Measurements from ENCODE around the gene TXNRD1.

DNA sequence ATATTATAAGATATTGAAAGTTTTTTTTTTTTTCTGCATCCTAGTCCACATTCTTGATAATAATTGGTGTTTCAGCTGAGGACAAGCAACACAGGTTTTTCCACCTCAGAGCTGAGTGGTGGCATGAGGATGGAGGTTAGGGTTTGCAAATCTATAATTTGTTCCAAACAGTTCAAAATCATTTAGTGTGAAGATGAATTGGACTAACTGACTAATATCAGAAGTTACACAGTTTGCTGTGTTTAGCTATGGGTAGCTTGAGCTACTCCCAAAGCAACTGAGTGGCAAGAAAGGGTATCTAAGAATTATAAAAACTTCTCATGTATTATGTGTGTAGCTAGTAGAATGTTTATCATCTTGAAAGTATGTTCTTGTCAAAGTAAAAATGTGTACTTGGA, 105.0 kb downstream of the TXNRD1 start:
- TF ChIP-seq, protein P1, sequence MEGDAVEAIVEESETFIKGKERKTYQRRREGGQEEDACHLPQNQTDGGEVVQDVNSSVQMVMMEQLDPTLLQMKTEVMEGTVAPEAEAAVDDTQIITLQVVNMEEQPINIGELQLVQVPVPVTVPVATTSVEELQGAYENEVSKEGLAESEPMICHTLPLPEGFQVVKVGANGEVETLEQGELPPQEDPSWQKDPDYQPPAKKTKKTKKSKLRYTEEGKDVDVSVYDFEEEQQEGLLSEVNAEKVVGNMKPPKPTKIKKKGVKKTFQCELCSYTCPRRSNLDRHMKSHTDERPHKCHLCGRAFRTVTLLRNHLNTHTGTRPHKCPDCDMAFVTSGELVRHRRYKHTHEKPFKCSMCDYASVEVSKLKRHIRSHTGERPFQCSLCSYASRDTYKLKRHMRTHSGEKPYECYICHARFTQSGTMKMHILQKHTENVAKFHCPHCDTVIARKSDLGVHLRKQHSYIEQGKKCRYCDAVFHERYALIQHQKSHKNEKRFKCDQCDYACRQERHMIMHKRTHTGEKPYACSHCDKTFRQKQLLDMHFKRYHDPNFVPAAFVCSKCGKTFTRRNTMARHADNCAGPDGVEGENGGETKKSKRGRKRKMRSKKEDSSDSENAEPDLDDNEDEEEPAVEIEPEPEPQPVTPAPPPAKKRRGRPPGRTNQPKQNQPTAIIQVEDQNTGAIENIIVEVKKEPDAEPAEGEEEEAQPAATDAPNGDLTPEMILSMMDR (IDR thresholded peaks at IDR 0.05; ENCODE audit: insufficient read depth, low read depth, low read length): no peak
- no peak for TF ChIP-seq EZH2 (IDR thresholded peaks at IDR 0.05; ENCODE audit: insufficient read depth, low read length)

All from astrocyte (in vitro differentiated cells and primary cell).